K562 (cell line): ENCODE measurements around the gene ZC3H18. TPM values are rescaled to one million over a fixed set of nuclear protein-coding genes. Genes with fewer than 3 reads are reported as not detected.

Source experiments
- BCOR ChIP-seq: fragments of 450-650 bp; IDR thresholded peaks from 2 replicates; pipeline ENCODE4 v1.6.1; 2016
- BHLHE40 ChIP-seq: IDR thresholded peaks from 2 replicates; pipeline ENCODE4 v1.6.1; 2011; ENCODE audit warnings: low read length, improper control_type of control experiment
- CAMTA2 ChIP-seq: fragments of 250-450 bp; sonication (Bioruptor Pico); conservative IDR thresholded peaks from 2 replicates; pipeline ENCODE4 v1.5.1; 2022
- CEBPG ChIP-seq, 3 experiments: fragments of 200-800 bp in 1 of 3; sonication (Bioruptor generic) in 1 of 3; sonication (generic) in 1 of 3; formaldehyde crosslinking in 1 of 3; IDR thresholded peaks in 2 of 3; conservative IDR thresholded peaks in 1 of 3; 2 replicates each; pipeline versions ENCODE4 v1.6.1 to v1.8.0; 2016 to 2022; ENCODE audit warnings: missing compliant biosample characterization in 2 of 3, missing genetic modification characterization in 2 of 3, mild to moderate bottlenecking in 1 of 3, missing genetic modification reagents in 1 of 3
- CREBBP ChIP-seq: IDR thresholded peaks from one replicate; pipeline ENCODE4 v1.6.1; 2012; ENCODE audit warnings: low read depth, mild to moderate bottlenecking, control low read depth, inconsistent platforms, low read length
- DACH1 ChIP-seq: fragments of 450-650 bp; IDR thresholded peaks from 2 replicates; pipeline ENCODE4 v1.6.1; 2018; ENCODE audit not compliant: partially characterized antibody
- EHMT2 ChIP-seq: fragments of 450-650 bp; IDR thresholded peaks from 2 replicates; pipeline ENCODE4 v1.6.1; 2018; ENCODE audit warnings: antibody characterized with exemption
- ETV6 ChIP-seq, 3 experiments: fragments of 150-350 bp in 1 of 3; sonication (generic) in 1 of 3; formaldehyde crosslinking in 1 of 3; IDR thresholded peaks; 2 replicates each; pipeline versions ENCODE4 v1.6.1 to v1.8.0; 2014 to 2022; ENCODE audit warnings: borderline replicate concordance in 2 of 3, low read depth in 2 of 3, antibody characterized with exemption in 1 of 3, low read length in 1 of 3, mild to moderate bottlenecking in 1 of 3, missing genetic modification reagents in 1 of 3
- FOXP1 ChIP-seq: sonication (generic); formaldehyde crosslinking; IDR thresholded peaks from 2 replicates; pipeline ENCODE4 v1.8.0; 2022; ENCODE audit warnings: mild to moderate bottlenecking, missing genetic modification reagents
- GTF2F1 ChIP-seq: IDR thresholded peaks from 2 replicates; pipeline ENCODE4 v1.6.1; 2011; ENCODE audit warnings: low read depth, low read length, improper control_type of control experiment
- KLF6 ChIP-seq: fragments of 250-450 bp; sonication (Bioruptor Pico); IDR thresholded peaks from 2 replicates; pipeline ENCODE4 v1.4.0; 2020; ENCODE audit warnings: mild to moderate bottlenecking, moderate library complexity, borderline replicate concordance
- LEF1 ChIP-seq: fragments of 450-650 bp; IDR thresholded peaks from 2 replicates; pipeline ENCODE4 v1.6.1; 2016; ENCODE audit warnings: mild to moderate bottlenecking
- MCM5 ChIP-seq: fragments of 450-650 bp; IDR thresholded peaks from 2 replicates; pipeline ENCODE4 v1.6.1; 2016; ENCODE audit warnings: low read depth
- NR1H2 ChIP-seq: sonication (generic); formaldehyde crosslinking; IDR thresholded peaks from 2 replicates; pipeline ENCODE4 v1.4.0; 2020; ENCODE audit warnings: mild to moderate bottlenecking, missing genetic modification reagents
- NRF1 ChIP-seq, 2 experiments: fragments of 450-650 bp; IDR thresholded peaks in 1 of 2; conservative IDR thresholded peaks in 1 of 2; 2 replicates each; pipeline ENCODE4 v1.6.1; 2014; ENCODE audit warnings: mild to moderate bottlenecking in 2 of 2
- RFX5 ChIP-seq: IDR thresholded peaks from 2 replicates; pipeline ENCODE4 v1.6.1; 2011; ENCODE audit warnings: low read depth, mild to moderate bottlenecking, improper control_type of control experiment, low read length
- ZFP30 ChIP-seq: fragments of 250-450 bp; sonication (Bioruptor Pico); IDR thresholded peaks from 2 replicates; pipeline ENCODE4 v1.8.0; 2022; ENCODE audit warnings: moderate library complexity, mild to moderate bottlenecking, inconsistent platforms, borderline replicate concordance
- ZNF436 ChIP-seq: fragments of 250-450, 450-650 bp; sonication (Bioruptor Pico); formaldehyde crosslinking; IDR thresholded peaks from 2 replicates; pipeline ENCODE4 v1.7.0; 2020; ENCODE audit warnings: mild to moderate bottlenecking
- polyA plus RNA-seq, 8 experiments: library from polyadenylated mRNA; depleted of rRNA in 4 of 8; stranded (reverse) in 5 of 8; unstranded in 3 of 8; fragments of >200 nt; fragmentation: Nextera tagmentation in 2 of 8; fragmentation: Illumina TruSeq in 1 of 8; extraction: Ambion mirVana in 2 of 8; extraction: Trizol in 1 of 8; gene quantifications; 2 replicates each; pipeline versions ENCODE4 v1.2.1 to v1.2.3, GENCODE V29; 2011 to 2014; ENCODE audit warnings: inconsistent platforms in 1 of 8, missing spikeins in 1 of 8
- total RNA-seq, 7 experiments: library from RNA; depleted of rRNA in 6 of 7; stranded (reverse); fragments of >200 nt in 6 of 7; fragmentation: Illumina TruSeq in 2 of 7; extraction: Trizol in 2 of 7; gene quantifications; 2 replicates each; pipeline versions ENCODE4 v1.2.1 to v1.2.3, GENCODE V29; 2011 to 2021; ENCODE audit warnings: low replicate concordance in 1 of 7
- TF ChIP-seq, protein P1 (sequence below): sonication (generic); formaldehyde crosslinking; IDR thresholded peaks from 2 replicates; pipeline ENCODE4 v1.8.1; 2023; ENCODE audit warnings: missing genetic modification reagents, mild to moderate bottlenecking, borderline replicate concordance
- TF ChIP-seq, protein P2 (sequence below): fragments of 200-800 bp; sonication (Bioruptor generic); IDR thresholded peaks from 2 replicates; pipeline ENCODE4 v1.6.1; 2017; ENCODE audit warnings: missing genetic modification characterization, missing compliant biosample characterization
- TF ChIP-seq, protein P3 (sequence below): fragments of 450-650 bp; formaldehyde crosslinking; IDR thresholded peaks from 2 replicates; pipeline ENCODE4 v1.4.0; 2020; ENCODE audit warnings: mild to moderate bottlenecking, mixed read lengths

Gene ZC3H18
- total and polyA plus RNA-seq, 9 of the 15 experiments (the other 6 are each of a cell fraction or from before 2014, with no cell fraction given) = 1.7 to 88.7 (median 26.9) TPM

DNA sequence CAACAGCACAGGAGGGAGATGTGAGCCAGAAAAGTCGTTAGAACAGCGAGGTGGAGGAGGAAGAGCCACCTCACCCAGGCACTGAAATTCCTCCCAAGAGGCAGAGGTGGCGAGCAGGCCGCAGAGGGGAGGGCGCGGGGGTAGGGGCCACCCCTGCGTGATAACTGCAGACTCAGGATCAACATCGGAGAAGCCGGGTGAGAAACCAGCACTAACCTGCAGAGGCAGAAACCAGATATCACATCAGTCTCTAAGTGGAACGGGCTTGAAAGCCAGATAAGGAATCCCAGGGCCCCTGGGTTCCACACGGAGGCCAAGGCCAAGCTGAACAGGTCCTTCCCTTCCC is 39.4 kb upstream of the ZC3H18 start (continued):
- TF ChIP-seq, protein P1, sequence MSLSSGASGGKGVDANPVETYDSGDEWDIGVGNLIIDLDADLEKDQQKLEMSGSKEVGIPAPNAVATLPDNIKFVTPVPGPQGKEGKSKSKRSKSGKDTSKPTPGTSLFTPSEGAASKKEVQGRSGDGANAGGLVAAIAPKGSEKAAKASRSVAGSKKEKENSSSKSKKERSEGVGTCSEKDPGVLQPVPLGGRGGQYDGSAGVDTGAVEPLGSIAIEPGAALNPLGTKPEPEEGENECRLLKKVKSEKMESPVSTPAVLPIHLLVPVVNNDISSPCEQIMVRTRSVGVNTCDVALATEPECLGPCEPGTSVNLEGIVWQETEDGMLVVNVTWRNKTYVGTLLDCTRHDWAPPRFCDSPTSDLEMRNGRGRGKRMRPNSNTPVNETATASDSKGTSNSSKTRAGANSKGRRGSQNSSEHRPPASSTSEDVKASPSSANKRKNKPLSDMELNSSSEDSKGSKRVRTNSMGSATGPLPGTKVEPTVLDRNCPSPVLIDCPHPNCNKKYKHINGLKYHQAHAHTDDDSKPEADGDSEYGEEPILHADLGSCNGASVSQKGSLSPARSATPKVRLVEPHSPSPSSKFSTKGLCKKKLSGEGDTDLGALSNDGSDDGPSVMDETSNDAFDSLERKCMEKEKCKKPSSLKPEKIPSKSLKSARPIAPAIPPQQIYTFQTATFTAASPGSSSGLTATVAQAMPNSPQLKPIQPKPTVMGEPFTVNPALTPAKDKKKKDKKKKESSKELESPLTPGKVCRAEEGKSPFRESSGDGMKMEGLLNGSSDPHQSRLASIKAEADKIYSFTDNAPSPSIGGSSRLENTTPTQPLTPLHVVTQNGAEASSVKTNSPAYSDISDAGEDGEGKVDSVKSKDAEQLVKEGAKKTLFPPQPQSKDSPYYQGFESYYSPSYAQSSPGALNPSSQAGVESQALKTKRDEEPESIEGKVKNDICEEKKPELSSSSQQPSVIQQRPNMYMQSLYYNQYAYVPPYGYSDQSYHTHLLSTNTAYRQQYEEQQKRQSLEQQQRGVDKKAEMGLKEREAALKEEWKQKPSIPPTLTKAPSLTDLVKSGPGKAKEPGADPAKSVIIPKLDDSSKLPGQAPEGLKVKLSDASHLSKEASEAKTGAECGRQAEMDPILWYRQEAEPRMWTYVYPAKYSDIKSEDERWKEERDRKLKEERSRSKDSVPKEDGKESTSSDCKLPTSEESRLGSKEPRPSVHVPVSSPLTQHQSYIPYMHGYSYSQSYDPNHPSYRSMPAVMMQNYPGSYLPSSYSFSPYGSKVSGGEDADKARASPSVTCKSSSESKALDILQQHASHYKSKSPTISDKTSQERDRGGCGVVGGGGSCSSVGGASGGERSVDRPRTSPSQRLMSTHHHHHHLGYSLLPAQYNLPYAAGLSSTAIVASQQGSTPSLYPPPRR (CRISPR knock-in tag) = no peak
- TF ChIP-seq, protein P2, sequence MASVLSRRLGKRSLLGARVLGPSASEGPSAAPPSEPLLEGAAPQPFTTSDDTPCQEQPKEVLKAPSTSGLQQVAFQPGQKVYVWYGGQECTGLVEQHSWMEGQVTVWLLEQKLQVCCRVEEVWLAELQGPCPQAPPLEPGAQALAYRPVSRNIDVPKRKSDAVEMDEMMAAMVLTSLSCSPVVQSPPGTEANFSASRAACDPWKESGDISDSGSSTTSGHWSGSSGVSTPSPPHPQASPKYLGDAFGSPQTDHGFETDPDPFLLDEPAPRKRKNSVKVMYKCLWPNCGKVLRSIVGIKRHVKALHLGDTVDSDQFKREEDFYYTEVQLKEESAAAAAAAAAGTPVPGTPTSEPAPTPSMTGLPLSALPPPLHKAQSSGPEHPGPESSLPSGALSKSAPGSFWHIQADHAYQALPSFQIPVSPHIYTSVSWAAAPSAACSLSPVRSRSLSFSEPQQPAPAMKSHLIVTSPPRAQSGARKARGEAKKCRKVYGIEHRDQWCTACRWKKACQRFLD (CRISPR knock-in tag) = no peak
- no peak for TF ChIP-seq ZFP30 (CRISPR knock-in tag)
- no peak for TF ChIP-seq GTF2F1
- no peak for TF ChIP-seq ZNF436
- no peak for TF ChIP-seq CAMTA2 (CRISPR knock-in tag)
- TF ChIP-seq CREBBP = no peak
- no peak for TF ChIP-seq CEBPG (CRISPR knock-in tag; IDR thresholded peaks at IDR 0.05)
- no peak for TF ChIP-seq CEBPG (tag; conservative IDR thresholded peaks at IDR 0.05 in 1 of 2, IDR thresholded peaks at IDR 0.05 in 1 of 2)
- TF ChIP-seq DACH1 = no peak
- no peak for TF ChIP-seq FOXP1 (CRISPR knock-in tag)
- TF ChIP-seq NRF1 (conservative IDR thresholded peaks at IDR 0.05 in 1 of 2, IDR thresholded peaks at IDR 0.05 in 1 of 2) = no peak
- TF ChIP-seq MCM5 = no peak
- no peak for TF ChIP-seq KLF6
- TF ChIP-seq, protein P3, sequence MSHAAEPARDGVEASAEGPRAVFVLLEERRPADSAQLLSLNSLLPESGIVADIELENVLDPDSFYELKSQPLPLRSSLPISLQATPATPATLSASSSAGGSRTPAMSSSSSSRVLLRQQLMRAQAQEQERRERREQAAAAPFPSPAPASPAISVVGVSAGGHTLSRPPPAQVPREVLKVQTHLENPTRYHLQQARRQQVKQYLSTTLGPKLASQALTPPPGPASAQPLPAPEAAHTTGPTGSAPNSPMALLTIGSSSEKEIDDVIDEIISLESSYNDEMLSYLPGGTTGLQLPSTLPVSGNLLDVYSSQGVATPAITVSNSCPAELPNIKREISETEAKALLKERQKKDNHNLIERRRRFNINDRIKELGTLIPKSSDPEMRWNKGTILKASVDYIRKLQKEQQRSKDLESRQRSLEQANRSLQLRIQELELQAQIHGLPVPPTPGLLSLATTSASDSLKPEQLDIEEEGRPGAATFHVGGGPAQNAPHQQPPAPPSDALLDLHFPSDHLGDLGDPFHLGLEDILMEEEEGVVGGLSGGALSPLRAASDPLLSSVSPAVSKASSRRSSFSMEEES (CRISPR knock-in tag) = no peak
- no peak for TF ChIP-seq ETV6 (IDR thresholded peaks at IDR 0.05; ENCODE audit: borderline replicate concordance in 1 of 2, low read depth in 2 of 2, low read length in 1 of 2)
- no peak for TF ChIP-seq ETV6 (CRISPR knock-in tag; IDR thresholded peaks at IDR 0.05; ENCODE audit: borderline replicate concordance)
- no peak for TF ChIP-seq RFX5
- 0 out of 2 replicates have a peak, but pooled peaks have one; percentile 18 for TF ChIP-seq BHLHE40
- TF ChIP-seq LEF1 = 0 out of 2 replicates have a peak, but pooled peaks have one; percentile 20
- no peak for TF ChIP-seq EHMT2
- no peak for TF ChIP-seq BCOR
- TF ChIP-seq NR1H2 (CRISPR knock-in tag) = 0 out of 2 replicates have a peak, but pooled peaks have one; percentile 77
